ENCODE data around the gene HAP1. TPM values are rescaled to one million over a fixed set of nuclear protein-coding genes. Genes with fewer than 3 reads are reported as not detected.

Gene HAP1
- total RNA-seq, 2 experiments from 2014 or later, result 0.19 to 0.55 TPM

DNA sequence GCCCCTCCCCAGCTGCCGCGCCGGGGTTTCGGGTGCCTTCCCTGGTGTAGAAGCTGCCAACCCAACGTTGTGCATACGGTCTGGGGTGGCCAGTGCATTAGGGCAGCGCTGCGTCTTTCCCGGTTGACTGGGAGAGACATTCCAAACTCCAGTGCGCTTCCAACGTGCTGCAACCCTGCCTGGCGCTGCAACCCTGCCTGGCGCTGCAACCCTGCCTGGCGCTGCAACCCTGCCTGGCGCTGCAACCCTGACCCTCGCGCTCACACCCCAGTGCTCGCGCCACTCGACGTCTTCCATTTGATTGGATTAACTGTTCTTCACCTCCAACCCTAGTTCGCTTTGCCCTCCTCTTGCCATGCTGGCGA, 488 bp upstream of the HAP1 start:
- no peaks in the 10 kb centered on the region for H3K9me2 ChIP-seq (ENCODE audit: insufficient read depth, low read length)
- no peak for DNase-seq (ENCODE audit: low spot score)
- no peaks in the 10 kb centered on the region for H3K36me3 ChIP-seq (ENCODE audit: insufficient read depth, low read length)
- intact Hi-C loops (cut with micrococcal nuclease; ENCODE audit: unreplicated experiment), result loop anchor here (5.0 to 10.0 kb wide), 2 partner anchors 132 to 380 kb away; partner anchors contain the start of genes DHX58 and KLHL11
- H3K4me2 ChIP-seq (ENCODE audit: low read length), result no peak overlapping the region
- BruUV-seq (replicated peaks), result no TSS peak
- H3K9me3 ChIP-seq (ENCODE audit: low read length), result no peaks in the 10 kb centered on the region
- no peak overlapping the region for H3K4me3 ChIP-seq (ENCODE audit: low read depth, low read length, poor library complexity, severe bottlenecking)
- no peak for TF ChIP-seq EZH2phosphoT487 (IDR thresholded peaks at IDR 0.05; ENCODE audit: borderline replicate concordance, low read depth, low read length)
- TF ChIP-seq, protein P1, sequence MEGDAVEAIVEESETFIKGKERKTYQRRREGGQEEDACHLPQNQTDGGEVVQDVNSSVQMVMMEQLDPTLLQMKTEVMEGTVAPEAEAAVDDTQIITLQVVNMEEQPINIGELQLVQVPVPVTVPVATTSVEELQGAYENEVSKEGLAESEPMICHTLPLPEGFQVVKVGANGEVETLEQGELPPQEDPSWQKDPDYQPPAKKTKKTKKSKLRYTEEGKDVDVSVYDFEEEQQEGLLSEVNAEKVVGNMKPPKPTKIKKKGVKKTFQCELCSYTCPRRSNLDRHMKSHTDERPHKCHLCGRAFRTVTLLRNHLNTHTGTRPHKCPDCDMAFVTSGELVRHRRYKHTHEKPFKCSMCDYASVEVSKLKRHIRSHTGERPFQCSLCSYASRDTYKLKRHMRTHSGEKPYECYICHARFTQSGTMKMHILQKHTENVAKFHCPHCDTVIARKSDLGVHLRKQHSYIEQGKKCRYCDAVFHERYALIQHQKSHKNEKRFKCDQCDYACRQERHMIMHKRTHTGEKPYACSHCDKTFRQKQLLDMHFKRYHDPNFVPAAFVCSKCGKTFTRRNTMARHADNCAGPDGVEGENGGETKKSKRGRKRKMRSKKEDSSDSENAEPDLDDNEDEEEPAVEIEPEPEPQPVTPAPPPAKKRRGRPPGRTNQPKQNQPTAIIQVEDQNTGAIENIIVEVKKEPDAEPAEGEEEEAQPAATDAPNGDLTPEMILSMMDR (conservative IDR thresholded peaks at IDR 0.05; ENCODE audit: low read length), result no peak
- POLR2A ChIA-PET, result no interaction called here
- H2AFZ ChIP-seq (ENCODE audit: low read length), result no peak overlapping the region
- H3K4me1 ChIP-seq (ENCODE audit: insufficient read depth, low read length, poor library complexity, severe bottlenecking), result peaks cover 11% of the 10 kb centered on the region
- no peaks in the 10 kb centered on the region for H3K79me2 ChIP-seq (ENCODE audit: insufficient read depth, low read depth, low read length)
- no peak overlapping the region for H3K27ac ChIP-seq (ENCODE audit: low read depth, low read length, poor library complexity, severe bottlenecking)
- H4K20me1 ChIP-seq (ENCODE audit: insufficient read depth, low read length), result no peaks in the 10 kb centered on the region
- CTCF ChIA-PET (ENCODE audit: unreplicated experiment), result no interaction called here

- H2AFZ ChIP-seq (ENCODE audit: low read length), result no peak overlapping the region
- H4K20me1 ChIP-seq (ENCODE audit: insufficient read depth, low read length), result no peaks in the 10 kb centered on the region
- no peaks in the 10 kb centered on the region for H3K79me2 ChIP-seq (ENCODE audit: insufficient read depth, low read depth, low read length)
- POLR2A ChIA-PET, result interaction anchor here (0.6 kb wide), 1 partner anchor 12 kb away, joined by 4 read pairs; no protein-coding TSS in a partner anchor
- DNase-seq (ENCODE audit: low spot score), result no peak
- no peaks in the 10 kb centered on the region for H3K9me3 ChIP-seq (ENCODE audit: low read length)
- no peaks in the 10 kb centered on the region for H3K36me3 ChIP-seq (ENCODE audit: insufficient read depth, low read length)
- TF ChIP-seq EZH2phosphoT487 (IDR thresholded peaks at IDR 0.05; ENCODE audit: borderline replicate concordance, low read depth, low read length), result no peak
- TF ChIP-seq, protein P1 (conservative IDR thresholded peaks at IDR 0.05; ENCODE audit: low read length), result no peak
- CTCF ChIA-PET (ENCODE audit: unreplicated experiment), result no interaction called here
- no peak overlapping the region for H3K4me2 ChIP-seq (ENCODE audit: low read length)
- intact Hi-C loops (cut with micrococcal nuclease; ENCODE audit: unreplicated experiment), result loop anchor here (10.0 kb wide), 1 partner anchor 381 kb away; the partner anchor contains the start of gene DHX58
- no TSS peak for BruUV-seq (replicated peaks)
- H3K4me3 ChIP-seq (ENCODE audit: low read depth, low read length, poor library complexity, severe bottlenecking), result no peak overlapping the region
- peaks cover 11% of the 10 kb centered on the region for H3K4me1 ChIP-seq (ENCODE audit: insufficient read depth, low read length, poor library complexity, severe bottlenecking)
- H3K27ac ChIP-seq (ENCODE audit: low read depth, low read length, poor library complexity, severe bottlenecking), result no peak overlapping the region
- H3K9me2 ChIP-seq (ENCODE audit: insufficient read depth, low read length), result no peaks in the 10 kb centered on the region
These were observed 900 bp downstream of the HAP1 start for GRCh38 chr17:41733348-41734138.

GRCh38 chr17:41731836-41732235, 2.6 kb downstream of the HAP1 start:
- POLR2A ChIA-PET, result interaction anchor here (0.6 kb wide), 2 partner anchors 139 to 234 kb away, joined by 3 to 5 read pairs; no protein-coding TSS in a partner anchor
- H3K9me2 ChIP-seq (ENCODE audit: insufficient read depth, low read length), result no peaks in the 10 kb centered on the region
- H3K9me3 ChIP-seq (ENCODE audit: low read length), result no peaks in the 10 kb centered on the region
- no peak overlapping the region for H3K4me2 ChIP-seq (ENCODE audit: low read length)
- no peaks in the 10 kb centered on the region for H3K36me3 ChIP-seq (ENCODE audit: insufficient read depth, low read length)
- BruUV-seq (replicated peaks), result no TSS peak
- CTCF ChIA-PET (ENCODE audit: unreplicated experiment), result no interaction called here
- intact Hi-C loops (cut with micrococcal nuclease; ENCODE audit: unreplicated experiment), result loop anchor here (10.0 kb wide), 1 partner anchor 383 kb away; the partner anchor contains the start of gene DHX58
- no peak for TF ChIP-seq EZH2phosphoT487 (IDR thresholded peaks at IDR 0.05; ENCODE audit: borderline replicate concordance, low read depth, low read length)
- TF ChIP-seq, protein P1 (conservative IDR thresholded peaks at IDR 0.05; ENCODE audit: low read length), result no peak
- no peak overlapping the region for H3K4me3 ChIP-seq (ENCODE audit: low read depth, low read length, poor library complexity, severe bottlenecking)
- no peak overlapping the region for H2AFZ ChIP-seq (ENCODE audit: low read length)
- peaks cover 7% of the 10 kb centered on the region for H3K4me1 ChIP-seq (ENCODE audit: insufficient read depth, low read length, poor library complexity, severe bottlenecking)
- no peak overlapping the region for H3K27ac ChIP-seq (ENCODE audit: low read depth, low read length, poor library complexity, severe bottlenecking)
- H3K79me2 ChIP-seq (ENCODE audit: insufficient read depth, low read depth, low read length), result no peaks in the 10 kb centered on the region
- peak; percentile 33 for DNase-seq (ENCODE audit: low spot score)
- H4K20me1 ChIP-seq (ENCODE audit: insufficient read depth, low read length), result no peaks in the 10 kb centered on the region

Measured in OCI-LY7 (cell line).